Tibial nerve (tissue), 4 donors: ENCODE data around the gene LRRC8A. TPM values are rescaled to one million over a fixed set of nuclear protein-coding genes. Genes with fewer than 3 reads are reported as not detected.
A peak's percentile ranks its signal among the peaks of the same experiment; 100 is the strongest.
"Not testable (repeated sequence)": the region's sequence is repeated elsewhere in the genome, so short reads cannot be mapped to it uniquely, and the experiment has no call there.

Experiments used
- DNase-seq, 2 donors: peaks; one replicate each; pipeline ENCODE4 v3.0.0-alpha.2; 2019; ENCODE audit warnings: low spot score in 2 of 2
- H3K27ac ChIP-seq, 4 donors: fragments of 200-600 bp; sonication (generic) in 3 of 4; one replicate each; pipeline ENCODE4 v1.5.1; 2017 to 2019; ENCODE audit warnings: mild to moderate bottlenecking in 1 of 4
- H3K27me3 ChIP-seq, 2 donors: fragments of 200-600 bp; sonication (generic) in 1 of 2; one replicate each; pipeline versions ENCODE4 v1.5.1 to v1.6.0; 2017 to 2019
- H3K36me3 ChIP-seq, 3 donors: fragments of 200-600 bp; sonication (generic); one replicate each; pipeline ENCODE4 v1.5.1; 2018 to 2019
- H3K4me1 ChIP-seq, 4 donors: fragments of 200-600 bp; sonication (generic) in 3 of 4; one replicate each; pipeline ENCODE4 v1.5.1; 2017 to 2019
- H3K4me3 ChIP-seq, 4 donors: fragments of 200-600 bp; sonication (generic) in 3 of 4; one replicate each; pipeline ENCODE4 v1.5.1; 2017 to 2019; ENCODE audit warnings: mild to moderate bottlenecking in 1 of 4, moderate library complexity in 1 of 4
- H3K9me3 ChIP-seq, 4 donors: fragments of 200-600 bp; sonication (generic) in 3 of 4; one replicate each; pipeline ENCODE4 v1.5.1; 2017 to 2019
- EP300 ChIP-seq, 2 donors: sonication (generic); formaldehyde crosslinking; IDR thresholded peaks; one replicate each; pipeline ENCODE4 v1.6.1; 2017; ENCODE audit warnings: antibody characterized with exemption in 2 of 2, mild to moderate bottlenecking in 1 of 2
- POLR2A ChIP-seq, 2 donors: fragments of 450-650 bp; IDR thresholded peaks; one replicate each; pipeline ENCODE4 v1.6.1; 2017; ENCODE audit warnings: antibody characterized with exemption in 2 of 2, mild to moderate bottlenecking in 2 of 2, moderate library complexity in 2 of 2
- WGBS, 2 donors: methylation state at CpG; one replicate each; pipeline ENCODE4 v1.1.5; 2018; 5-methylcytosine and 5-hydroxymethylcytosine counted together
- total RNA-seq, 4 donors: library from RNA; depleted of rRNA; stranded (reverse); fragments of >200 nt; gene quantifications; one replicate each; pipeline ENCODE4 v1.1.0, GENCODE V29; 2016
- TF ChIP-seq, protein P1 (sequence below), 5 experiments: fragments of 200-600 bp in 3 of 5; fragments of 450-650 bp in 2 of 5; sonication (generic) in 3 of 5; IDR thresholded peaks; one replicate each; pipeline ENCODE4 v1.5.1; 2016 to 2019; ENCODE audit warnings: antibody characterized with exemption in 5 of 5, mild to moderate bottlenecking in 3 of 5, moderate library complexity in 2 of 5

Gene LRRC8A
- total RNA-seq, 4 donors from 2014 or later: 65.1 to 94.7 (median 81.1) TPM

DNA sequence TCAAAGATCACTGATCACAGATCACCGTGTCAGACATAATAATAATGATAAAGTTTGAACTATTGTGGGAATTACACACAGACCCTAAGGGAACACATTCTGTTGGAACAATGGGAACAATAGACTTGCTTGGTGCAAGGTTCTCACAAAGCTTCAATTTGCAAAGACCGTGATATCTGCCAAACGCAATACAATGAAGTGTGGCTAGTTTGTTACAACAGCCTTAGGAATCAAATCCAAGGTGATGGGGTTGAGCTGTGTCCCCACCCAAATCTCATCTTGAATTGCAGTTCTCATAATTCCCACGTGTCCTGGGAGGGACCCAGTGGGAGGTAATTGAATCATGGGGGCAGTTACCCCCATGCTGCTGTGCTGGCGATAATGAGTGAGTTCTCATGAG is 21.0 kb upstream of the LRRC8A start:
- DNase-seq: no peak
- TF ChIP-seq EP300 (IDR thresholded peaks at IDR 0.05): no peak
- no peak for TF ChIP-seq POLR2A (IDR thresholded peaks at IDR 0.05)
- TF ChIP-seq, protein P1, sequence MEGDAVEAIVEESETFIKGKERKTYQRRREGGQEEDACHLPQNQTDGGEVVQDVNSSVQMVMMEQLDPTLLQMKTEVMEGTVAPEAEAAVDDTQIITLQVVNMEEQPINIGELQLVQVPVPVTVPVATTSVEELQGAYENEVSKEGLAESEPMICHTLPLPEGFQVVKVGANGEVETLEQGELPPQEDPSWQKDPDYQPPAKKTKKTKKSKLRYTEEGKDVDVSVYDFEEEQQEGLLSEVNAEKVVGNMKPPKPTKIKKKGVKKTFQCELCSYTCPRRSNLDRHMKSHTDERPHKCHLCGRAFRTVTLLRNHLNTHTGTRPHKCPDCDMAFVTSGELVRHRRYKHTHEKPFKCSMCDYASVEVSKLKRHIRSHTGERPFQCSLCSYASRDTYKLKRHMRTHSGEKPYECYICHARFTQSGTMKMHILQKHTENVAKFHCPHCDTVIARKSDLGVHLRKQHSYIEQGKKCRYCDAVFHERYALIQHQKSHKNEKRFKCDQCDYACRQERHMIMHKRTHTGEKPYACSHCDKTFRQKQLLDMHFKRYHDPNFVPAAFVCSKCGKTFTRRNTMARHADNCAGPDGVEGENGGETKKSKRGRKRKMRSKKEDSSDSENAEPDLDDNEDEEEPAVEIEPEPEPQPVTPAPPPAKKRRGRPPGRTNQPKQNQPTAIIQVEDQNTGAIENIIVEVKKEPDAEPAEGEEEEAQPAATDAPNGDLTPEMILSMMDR (IDR thresholded peaks at IDR 0.05): no peak
- Histone ChIP-seq H3K4me1 (peaks cover 0 to 14% (median 1%) of the 10 kb centered on the region in 4 donors), H3K4me3 (no peak overlapping the region), H3K27ac (no peak overlapping the region), H3K27me3 (no peaks in the 10 kb centered on the region), H3K9me3 (no peaks in the 10 kb centered on the region), H3K36me3 (no peaks in the 10 kb centered on the region)
- WGBS, 2 donors: 72% methylated on average over 5 of the region's 5 CpGs

DNA sequence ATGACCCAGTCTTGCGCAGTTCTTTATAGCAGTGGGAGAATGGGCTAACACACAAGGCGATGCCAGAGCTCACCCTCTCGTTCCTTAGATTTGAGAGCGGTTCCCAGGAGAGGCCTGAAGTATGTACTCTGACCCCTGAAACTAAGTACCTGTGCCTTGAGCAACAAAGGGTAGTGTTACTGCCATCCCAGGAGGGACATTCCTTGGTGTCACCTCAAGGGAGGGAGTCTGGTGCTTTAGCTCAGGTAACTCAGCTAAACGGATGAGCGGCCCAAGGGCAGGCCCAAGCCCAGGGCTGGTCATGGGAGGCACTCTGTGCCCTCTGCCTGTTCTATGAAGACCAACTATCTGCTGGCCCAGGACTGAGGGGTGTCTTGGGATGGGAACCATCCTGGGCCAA is 20.4 kb upstream of the LRRC8A start:
- Histone ChIP-seq H3K27ac (no peak overlapping the region), H3K27me3 (no peaks in the 10 kb centered on the region)

DNA sequence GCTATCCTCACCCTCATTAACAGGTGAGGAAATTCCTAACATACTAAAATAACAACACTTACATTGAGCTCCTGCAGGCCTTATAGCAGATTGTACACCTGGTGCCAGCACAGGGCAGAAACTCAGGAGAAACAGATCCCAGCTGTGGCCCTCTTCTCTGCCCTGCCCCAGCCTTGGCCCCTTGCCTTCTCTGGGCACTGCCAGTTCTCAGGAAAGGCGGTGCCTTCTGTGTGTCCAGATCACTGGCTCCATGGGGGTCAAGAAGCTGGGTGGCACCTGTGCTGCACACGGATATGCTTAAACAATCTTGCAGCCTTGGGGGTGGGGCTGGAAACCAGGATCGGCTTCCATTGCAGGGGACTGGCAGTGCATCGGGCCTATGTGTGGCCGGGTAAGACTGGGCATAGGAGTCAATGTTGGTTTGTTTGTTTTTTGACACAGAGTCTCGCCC is 19.5 kb upstream of the LRRC8A start:
- no peaks in the 10 kb centered on the region for H3K9me3 ChIP-seq
- H3K4me1 ChIP-seq: peaks cover 0 to 14% (median 1%) of the 10 kb centered on the region in 4 donors
- TF ChIP-seq EP300 (IDR thresholded peaks at IDR 0.05): no peak
- TF ChIP-seq, protein P1 (IDR thresholded peaks at IDR 0.05): no peak
- no peak for TF ChIP-seq POLR2A (IDR thresholded peaks at IDR 0.05)
- H3K27ac ChIP-seq: no peak overlapping the region
- WGBS, 2 donors: 86 to 94% methylated on average over 5 to 6 of the region's 6 CpGs
- no peaks in the 10 kb centered on the region for H3K27me3 ChIP-seq
- no peak overlapping the region for H3K4me3 ChIP-seq
- no peaks in the 10 kb centered on the region for H3K36me3 ChIP-seq
- no peak for DNase-seq

More for the DNA sequence above, 20.4 kb upstream of the LRRC8A start:
- Histone ChIP-seq H3K4me3 (no peak overlapping the region), H3K9me3 (no peaks in the 10 kb centered on the region), H3K36me3 (no peaks in the 10 kb centered on the region), H3K4me1 (peaks cover 0 to 14% (median 1%) of the 10 kb centered on the region in 4 donors)
- no peak for DNase-seq
- WGBS, 2 donors: 77 to 89% methylated on average over 5 to 6 of the region's 6 CpGs
- TF ChIP-seq, protein P1 (IDR thresholded peaks at IDR 0.05): no peak
- TF ChIP-seq POLR2A (IDR thresholded peaks at IDR 0.05): no peak
- TF ChIP-seq EP300 (IDR thresholded peaks at IDR 0.05): no peak

DNA sequence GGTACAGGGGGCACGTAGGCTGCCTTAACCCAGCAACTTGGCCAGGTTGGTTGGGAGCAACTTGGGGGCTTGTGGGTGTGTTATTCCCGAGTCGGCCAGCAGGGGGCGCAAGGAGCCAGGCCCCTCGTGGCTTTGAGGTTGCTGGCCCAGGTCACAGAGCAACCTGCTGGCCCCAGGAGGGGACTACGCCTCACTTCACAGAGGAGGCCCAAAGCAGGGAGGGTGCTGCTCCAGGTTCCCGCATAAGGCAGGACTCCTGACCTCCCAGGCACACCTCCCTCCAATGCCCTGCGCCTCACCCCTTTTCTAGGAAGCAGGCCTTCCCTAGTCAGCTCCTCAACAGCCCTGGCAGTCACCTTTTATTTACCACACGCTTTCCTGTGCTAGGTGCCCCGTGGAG is 18.3 kb upstream of the LRRC8A start:
- H3K27ac ChIP-seq: peak overlapping the region in 1 of 4 donors; percentile 44

DNA sequence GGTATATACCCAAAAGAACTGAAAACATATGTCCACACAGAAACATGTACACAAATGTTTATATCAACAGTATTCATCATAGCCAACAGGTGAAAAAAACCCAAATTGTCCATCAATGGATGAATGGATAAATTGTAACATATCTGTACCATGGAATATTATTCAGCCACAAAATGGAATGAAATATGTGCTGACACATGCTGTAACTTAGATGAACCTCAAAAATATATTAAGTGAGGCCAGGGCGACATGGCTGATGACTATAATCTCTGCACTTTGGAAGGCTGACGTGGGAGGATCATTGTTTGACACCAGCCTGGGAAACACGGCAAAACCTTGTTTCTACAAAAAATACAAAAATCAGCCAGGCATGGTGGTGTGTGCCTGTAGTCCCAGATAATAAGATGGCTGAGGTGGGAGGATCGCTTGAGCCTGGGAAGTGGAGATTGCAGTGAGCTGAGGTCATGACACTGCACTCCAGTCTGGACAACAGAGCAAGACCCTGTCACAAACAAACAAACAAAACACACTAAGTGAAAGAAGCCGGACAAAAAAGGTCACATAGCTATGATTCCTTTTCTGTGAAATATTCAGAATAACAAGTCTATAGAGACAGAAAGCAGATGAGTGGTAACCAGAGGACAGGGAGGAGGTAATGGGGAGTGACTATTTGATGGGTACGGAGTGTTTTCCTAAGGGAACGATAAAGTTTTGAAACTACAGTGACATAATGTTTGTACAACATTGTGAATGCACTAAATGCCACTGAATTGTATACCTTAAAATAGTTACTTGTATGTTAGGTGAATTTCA is 11.6 kb upstream of the LRRC8A start:
- TF ChIP-seq, protein P1 (IDR thresholded peaks at IDR 0.05): no peak
- no peak for TF ChIP-seq EP300 (IDR thresholded peaks at IDR 0.05)
- no peak for TF ChIP-seq POLR2A (IDR thresholded peaks at IDR 0.05)
- no peak overlapping the region for H3K4me3 ChIP-seq

More for the DNA sequence above, 18.3 kb upstream of the LRRC8A start:
- peak; percentile 54 to 64 for DNase-seq
- WGBS, 2 donors: 19 to 22% methylated on average over 10 of the region's 10 CpGs
- H3K9me3 ChIP-seq: no peaks in the 10 kb centered on the region
- no peak for TF ChIP-seq EP300 (IDR thresholded peaks at IDR 0.05)
- TF ChIP-seq, protein P1 (IDR thresholded peaks at IDR 0.05): peak; percentile 89 to 98 (median 96)
- no peaks in the 10 kb centered on the region for H3K27me3 ChIP-seq
- H3K36me3 ChIP-seq: no peaks in the 10 kb centered on the region
- H3K4me3 ChIP-seq: no peak overlapping the region
- peaks cover 0 to 14% (median 1%) of the 10 kb centered on the region in 4 donors for H3K4me1 ChIP-seq

DNA sequence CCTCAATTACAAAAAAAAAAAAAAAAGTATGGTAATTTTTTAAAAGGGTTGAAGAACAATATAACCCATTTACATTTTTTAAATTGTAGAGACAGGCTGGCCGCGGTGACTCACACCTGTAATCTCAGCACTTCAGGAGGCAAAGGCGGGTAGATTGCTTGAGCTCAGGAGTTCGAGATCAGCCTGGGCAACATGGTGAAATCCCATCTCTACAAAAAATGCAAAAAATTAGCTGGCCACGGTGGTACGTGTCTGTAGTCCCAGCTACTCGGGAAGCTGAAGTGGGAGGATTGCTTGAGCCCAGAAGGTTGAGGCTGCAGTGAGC is 11.0 kb upstream of the LRRC8A start:
- 87 to 90% methylated on average over 7 of the region's 7 CpGs for WGBS, 2 donors
- H3K36me3 ChIP-seq, H3K4me1 ChIP-seq, H3K27ac ChIP-seq, H3K27me3 ChIP-seq, DNase-seq, H3K4me3 ChIP-seq, H3K9me3 ChIP-seq: not testable (repeated sequence)

More for the DNA sequence above, 11.6 kb upstream of the LRRC8A start:
- Histone ChIP-seq H3K9me3 (no peaks in the 10 kb centered on the region), H3K36me3 (peaks cover 0 to 4% (median 0%) of the 10 kb centered on the region in 3 donors), H3K27ac (no peak overlapping the region), H3K27me3 (no peaks in the 10 kb centered on the region), H3K4me1 (no peaks in the 10 kb centered on the region)
- 58 to 65% methylated on average over 7 of the region's 7 CpGs for WGBS, 2 donors
- no peak for DNase-seq
